HG02623 (cell line): ENCODE measurements around the gene RREB1.
A peak's percentile ranks its signal among the peaks of the same experiment; 100 is the strongest.

Source experiments
- ATAC-seq: cut with Tn5 transposase; IDR thresholded peaks from one replicate; pipeline ENCODE4 v1.9.1; 2021; ENCODE audit warnings: moderate library complexity; ENCODE audit not compliant: unreplicated experiment

The RREB1 gene

GRCh38 chr6:7121700-7122241, 14.0 kb downstream of the RREB1 start:
- no peak for ATAC-seq

- no peak for ATAC-seq
These were observed 14.9 kb downstream of the RREB1 start for GRCh38 chr6:7122684-7123083.

GRCh38 chr6:7124114-7124513, 16.4 kb downstream of the RREB1 start:
- ATAC-seq, result no peak

DNA sequence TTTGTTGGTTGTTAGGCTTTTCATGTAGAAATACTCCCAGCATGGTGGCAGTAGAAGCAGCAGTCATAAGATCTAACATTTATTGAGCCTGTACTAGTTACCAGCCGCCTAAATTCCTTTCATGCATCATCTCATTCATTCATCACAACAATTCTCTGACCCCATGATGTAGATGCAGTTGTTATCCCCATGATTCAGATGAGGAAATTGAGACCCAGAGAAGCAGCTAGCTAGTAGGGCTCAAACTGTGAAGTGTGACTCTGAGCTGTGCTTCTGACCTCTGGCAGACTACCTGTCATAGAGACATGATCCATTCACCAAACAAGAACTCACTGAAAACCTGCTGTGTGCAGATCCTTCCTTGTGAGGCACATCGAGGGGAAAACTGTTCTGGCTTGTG, 16.9 kb downstream of the RREB1 start:
- no peak for ATAC-seq

DNA sequence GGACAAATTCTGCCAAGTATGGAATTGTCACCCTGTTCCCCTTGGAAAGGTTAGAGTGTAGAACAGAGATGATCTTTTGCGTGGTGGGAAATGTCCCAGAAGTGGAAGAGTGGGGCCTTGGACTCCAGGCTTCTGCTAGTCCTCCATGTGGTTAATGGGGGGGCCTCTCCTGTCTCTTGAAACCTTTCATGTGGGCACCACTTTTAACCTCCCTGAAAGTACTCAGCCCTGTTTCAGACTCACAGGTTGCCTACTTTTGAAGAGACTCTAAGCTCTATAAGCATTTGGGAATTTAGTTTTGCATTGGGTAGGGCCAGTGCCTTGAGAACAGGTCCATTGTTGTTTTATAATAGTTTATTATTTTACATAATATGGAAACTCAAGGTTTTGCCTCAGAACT, 17.5 kb downstream of the RREB1 start:
- no peak for ATAC-seq

GRCh38 chr6:7126754-7127153, 19.0 kb downstream of the RREB1 start:
- no peak for ATAC-seq

DNA sequence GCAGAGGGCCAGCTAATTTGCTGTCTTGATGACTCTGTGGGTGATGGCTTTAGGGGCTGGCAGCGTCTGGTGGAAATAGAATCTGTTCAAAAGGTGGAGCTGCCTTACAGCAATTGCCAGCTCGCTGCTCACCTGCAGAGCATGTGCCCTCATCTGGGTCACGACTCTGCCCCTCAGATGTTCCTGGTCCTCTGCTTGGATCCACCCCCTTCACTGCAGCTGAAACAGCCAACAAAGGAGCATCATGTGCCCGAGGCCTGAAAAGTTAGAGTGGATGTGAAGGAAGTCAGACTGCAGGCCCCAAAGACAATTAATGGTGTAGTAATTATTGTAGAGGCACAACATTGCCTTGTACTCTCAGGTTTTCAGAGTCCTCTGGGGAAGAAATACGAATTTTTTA, 19.9 kb downstream of the RREB1 start:
- no peak for ATAC-seq

DNA sequence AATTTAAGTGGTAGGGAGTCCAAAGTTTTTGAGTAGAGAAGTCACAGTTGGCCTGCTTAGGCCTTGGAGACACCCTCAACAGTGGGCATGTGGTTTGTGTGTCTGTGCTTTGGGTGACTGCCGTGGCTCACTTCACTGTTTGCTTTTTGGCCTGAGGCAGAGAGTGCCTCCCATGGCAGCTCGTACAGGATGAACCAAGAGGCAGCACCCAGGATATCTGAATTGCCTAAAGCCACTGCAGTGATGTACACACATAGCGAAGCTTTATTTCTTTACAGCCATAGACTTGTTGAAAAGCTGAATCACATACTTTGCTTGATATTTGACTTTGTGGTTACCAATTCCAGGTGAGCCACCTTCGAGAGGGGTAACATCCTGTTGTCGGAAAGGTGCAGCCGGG, 21.6 kb downstream of the RREB1 start:
- ATAC-seq, result no peak

DNA sequence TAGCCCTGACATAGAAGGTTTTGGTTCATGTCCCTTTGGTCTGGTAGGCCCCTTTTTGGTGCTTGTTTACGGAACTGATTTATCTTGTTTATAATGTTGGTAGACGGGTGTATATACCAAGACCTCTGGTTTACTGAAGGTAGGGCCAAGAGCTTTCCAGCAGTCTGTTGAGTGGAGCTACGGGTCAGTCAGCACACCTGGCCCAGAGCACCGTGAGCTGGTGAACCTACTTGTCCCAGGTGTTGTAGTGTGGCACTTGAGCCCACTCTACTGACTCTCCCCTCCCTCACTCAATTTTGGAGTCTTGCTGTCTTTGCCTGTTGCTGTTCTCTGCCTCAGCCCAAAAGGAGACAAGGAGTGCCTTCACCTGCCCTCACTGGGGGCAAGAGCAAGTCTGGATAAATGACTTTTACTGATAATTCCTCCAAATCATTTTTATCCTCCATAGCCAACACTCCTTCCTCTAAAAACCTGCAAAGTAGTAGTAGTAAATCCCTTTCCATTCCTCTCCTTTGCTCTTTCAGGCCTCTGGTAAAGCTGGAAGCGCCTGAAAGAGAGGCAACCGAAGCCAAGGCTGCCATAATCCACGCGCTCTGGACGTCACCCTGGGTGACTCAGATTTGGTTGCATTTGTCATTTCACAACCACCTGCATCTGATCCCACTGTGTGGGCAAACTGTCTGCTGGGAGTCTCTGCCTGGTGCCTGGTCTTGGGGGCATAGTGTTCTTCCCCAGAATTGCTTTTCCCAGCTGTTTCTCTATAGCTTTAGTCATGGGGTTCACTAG, 22.2 kb downstream of the RREB1 start:
- ATAC-seq, result no peak

DNA sequence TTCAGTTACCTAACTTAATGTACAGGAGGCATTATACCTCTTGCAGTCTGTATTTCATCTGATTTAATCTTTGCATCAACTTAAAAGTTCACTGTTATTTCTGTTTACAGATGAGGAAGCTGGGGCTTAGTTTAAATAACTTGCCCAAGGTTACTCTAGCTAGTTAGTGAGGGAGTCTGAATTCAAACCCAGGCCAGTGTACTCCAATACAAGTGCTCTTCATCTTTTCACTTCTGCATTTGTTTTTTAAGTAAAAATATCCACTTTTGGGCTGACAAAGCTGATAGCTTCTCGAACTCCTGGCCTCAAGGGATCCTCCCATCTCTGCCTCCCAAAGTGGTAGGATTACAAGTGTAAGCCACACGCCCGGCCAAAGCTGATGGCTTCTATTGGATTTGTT, 23.6 kb downstream of the RREB1 start:
- ATAC-seq, result no peak

GRCh38 chr6:7132398-7133035, 24.8 kb downstream of the RREB1 start:
- ATAC-seq, result no peak

GRCh38 chr6:7134999-7135745, 27.4 kb downstream of the RREB1 start:
- ATAC-seq, result no peak

DNA sequence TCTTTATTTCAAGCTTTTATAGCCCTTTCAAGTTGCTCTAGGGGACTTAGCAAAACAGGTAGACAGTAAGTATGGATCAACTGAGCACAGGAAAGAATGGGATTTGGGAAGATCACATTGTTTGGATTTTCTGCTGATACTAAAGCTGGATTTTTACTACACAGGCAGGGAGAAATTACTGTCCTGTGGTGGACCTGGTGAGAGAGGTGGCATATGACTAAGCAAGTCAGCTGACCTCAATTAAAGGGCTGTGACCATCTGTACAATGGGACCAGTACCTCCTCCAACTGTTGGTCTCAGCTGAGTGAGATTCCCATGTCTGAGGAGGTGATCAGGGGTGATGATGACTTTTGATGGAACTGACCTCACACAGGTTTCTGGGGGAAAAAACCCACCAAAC, 28.0 kb downstream of the RREB1 start:
- no peak for ATAC-seq

GRCh38 chr6:7136859-7137334, 29.1 kb downstream of the RREB1 start:
- peak; percentile 37 for ATAC-seq

GRCh38 chr6:7137335-7138045, 29.7 kb downstream of the RREB1 start:
- ATAC-seq, result peak; percentile 37

DNA sequence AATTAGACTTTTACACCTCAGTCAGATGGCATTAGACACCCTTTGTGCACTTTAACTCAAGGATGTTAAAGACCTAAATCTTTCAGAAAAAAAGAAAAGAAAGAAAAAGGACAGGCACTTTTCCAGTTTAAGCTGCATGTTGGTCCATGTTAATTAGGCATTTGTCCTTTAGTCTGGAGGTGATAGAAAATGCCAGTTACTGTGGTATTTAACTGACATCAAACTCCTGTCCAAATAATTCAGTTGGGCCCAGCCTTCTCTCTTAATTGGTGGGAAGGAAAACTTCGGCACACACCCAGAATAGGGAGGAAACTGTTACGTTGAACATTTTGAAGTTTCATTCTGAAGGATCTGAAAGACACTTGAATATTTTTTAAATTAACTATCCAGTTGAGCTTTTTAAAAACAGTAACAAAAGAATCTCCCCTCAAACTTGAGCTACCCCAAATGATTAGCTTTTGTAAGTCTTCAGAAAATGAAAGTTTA, 30.3 kb downstream of the RREB1 start:
- ATAC-seq, result no peak

- ATAC-seq, result no peak
These were observed 31.2 kb downstream of the RREB1 start for GRCh38 chr6:7138921-7139358.

- ATAC-seq, result no peak
These were observed 32.2 kb downstream of the RREB1 start for GRCh38 chr6:7139835-7140470.

DNA sequence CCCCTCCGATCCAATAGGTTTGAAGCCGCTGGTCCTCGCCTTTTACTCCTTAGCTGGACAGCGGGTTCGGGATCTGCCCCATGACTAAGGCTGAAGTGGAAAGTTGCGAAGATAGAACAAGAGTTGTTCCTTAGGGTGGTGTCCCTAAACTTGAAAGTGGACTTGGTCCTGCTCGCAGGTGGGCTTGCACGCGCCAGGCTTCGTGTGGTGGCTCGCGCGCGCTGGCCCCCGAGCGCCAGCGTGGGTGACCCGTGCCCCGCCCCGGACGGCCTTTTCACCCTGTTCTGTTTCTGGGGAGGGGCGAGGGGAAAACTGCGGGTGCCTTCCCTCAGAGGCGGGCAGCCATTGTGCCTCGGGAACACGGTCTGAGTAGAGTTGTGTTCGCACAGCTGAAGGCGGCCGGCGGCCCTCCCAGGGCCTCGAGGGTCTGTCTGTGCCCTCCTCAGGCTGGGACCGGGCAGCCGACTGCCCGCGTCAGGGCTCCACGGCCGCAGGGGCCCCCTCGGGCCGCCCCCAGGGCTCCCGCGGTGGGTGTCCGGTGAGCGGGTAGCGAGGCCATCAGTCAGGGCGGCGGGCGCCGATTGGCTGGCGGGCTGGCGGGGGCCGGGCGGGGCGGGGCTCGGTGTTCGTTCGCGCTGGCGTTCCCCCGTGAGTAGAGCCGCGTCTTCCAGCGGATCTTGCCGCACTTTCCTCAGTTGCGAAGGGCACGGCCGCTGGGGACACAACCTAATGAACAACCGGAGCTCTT, 33.0 kb downstream of the RREB1 start:
- ATAC-seq, result peak; percentile 52
